ACC112 (cell line): Measurements from ENCODE around the gene EIF4E2.

Experiments used
- H2AFZ ChIP-seq: fragments of 200-600 bp; sonication (generic); one replicate; pipeline ENCODE4 v1.6.0; 2017; ENCODE audit warnings: antibody characterized with exemption, low read length; ENCODE audit not compliant: unreplicated experiment
- H3K27ac ChIP-seq: fragments of 200-600 bp; sonication (generic); 2 replicates; pipeline ENCODE4 v1.5.1; 2014; ENCODE audit warnings: low read depth, mild to moderate bottlenecking, antibody characterized with exemption, low read length, moderate library complexity
- H3K27me3 ChIP-seq: fragments of 200-600 bp; sonication (generic); 2 replicates; pipeline ENCODE4 v1.6.1; 2014; ENCODE audit warnings: mild to moderate bottlenecking, antibody characterized with exemption, low read length, moderate library complexity, mixed read lengths; ENCODE audit not compliant: insufficient read depth
- H3K36me3 ChIP-seq: fragments of 200-600 bp; sonication (generic); 2 replicates; pipeline ENCODE4 v1.6.1; 2016; ENCODE audit warnings: mild to moderate bottlenecking, antibody characterized with exemption, low read length, moderate library complexity, mixed read lengths; ENCODE audit not compliant: insufficient read depth
- H3K4me1 ChIP-seq: fragments of 200-600 bp; sonication (generic); one replicate; pipeline ENCODE4 v1.6.1; 2016; ENCODE audit warnings: low read length, mixed read lengths; ENCODE audit not compliant: insufficient read depth, unreplicated experiment, control insufficient read depth
- H3K4me3 ChIP-seq: fragments of 200-600 bp; sonication (generic); 2 replicates; pipeline ENCODE4 v1.5.1; 2014; ENCODE audit warnings: mild to moderate bottlenecking, low read depth, low read length
- H3K79me2 ChIP-seq: fragments of 200-600 bp; sonication (generic); one replicate; pipeline ENCODE4 v1.6.0; 2016; ENCODE audit warnings: low read length; ENCODE audit not compliant: control insufficient read depth, unreplicated experiment, insufficient read depth

EIF4E2 gene

GRCh38 chr2:232539298-232540231 is 10.9 kb upstream of the EIF4E2 start, which contains the start of gene CHRNG:
Gene CHRNG (plus strand): TSS chr2:232539692. CDS start chr2:232539748, 56 bp downstream.
- Histone ChIP-seq H3K27me3 (peaks cover 7% of the 10 kb centered on the region), H3K27ac (no peak within 1 kb of the TSS), H3K36me3 (no peaks in the 10 kb centered on the region), H3K4me1 (no peaks in the 10 kb centered on the region), H3K79me2 (no peaks in the 10 kb centered on the region), H2AFZ (no peak within 1 kb of the TSS), H3K4me3 (no peak within 1 kb of the TSS)

GRCh38 chr2:232540441-232541041 is 9.9 kb upstream of the EIF4E2 start:
- H3K4me1 ChIP-seq: no peaks in the 10 kb centered on the region
- H2AFZ ChIP-seq: no peak overlapping the region
- no peak overlapping the region for H3K27ac ChIP-seq
- H3K36me3 ChIP-seq: no peaks in the 10 kb centered on the region
- peaks cover 7% of the 10 kb centered on the region for H3K27me3 ChIP-seq
- no peak overlapping the region for H3K4me3 ChIP-seq
- H3K79me2 ChIP-seq: no peaks in the 10 kb centered on the region

GRCh38 chr2:232541195-232541960 is 9.1 kb upstream of the EIF4E2 start:
- Histone ChIP-seq H3K79me2 (no peaks in the 10 kb centered on the region), H3K27ac (no peak overlapping the region)

GRCh38 chr2:232541961-232542714 is 8.4 kb upstream of the EIF4E2 start:
- Histone ChIP-seq H3K27me3 (peaks cover 7% of the 10 kb centered on the region), H3K79me2 (no peaks in the 10 kb centered on the region), H3K36me3 (peaks cover 8% of the 10 kb centered on the region; the same call in 1 of the 2 replicates), H2AFZ (no peak overlapping the region), H3K27ac (no peak overlapping the region), H3K4me3 (no peak overlapping the region), H3K4me1 (no peaks in the 10 kb centered on the region)

More at GRCh38 chr2:232541195-232541960, 9.1 kb upstream of the EIF4E2 start:
- no peaks in the 10 kb centered on the region for H3K4me1 ChIP-seq
- H3K36me3 ChIP-seq: 0 out of 2 replicates have a peak, but pooled peaks cover under 1% of the 10 kb centered on the region
- H3K27me3 ChIP-seq: peaks cover 7% of the 10 kb centered on the region
- H3K4me3 ChIP-seq: no peak overlapping the region
- H2AFZ ChIP-seq: no peak overlapping the region

- no peaks in the 10 kb centered on the region for H3K4me1 ChIP-seq
- H3K4me3 ChIP-seq: no peak overlapping the region
- no peak overlapping the region for H2AFZ ChIP-seq
- no peak overlapping the region for H3K27ac ChIP-seq
- H3K79me2 ChIP-seq: peaks cover 5% of the 10 kb centered on the region
- H3K27me3 ChIP-seq: peaks cover 7% of the 10 kb centered on the region
- H3K36me3 ChIP-seq: peaks cover 13% of the 10 kb centered on the region; the same call in 1 of the 2 replicates
These were observed 7.6 kb upstream of the EIF4E2 start for GRCh38 chr2:232542715-232543467.

- H3K4me1 ChIP-seq: no peaks in the 10 kb centered on the region
- peaks cover 7% of the 10 kb centered on the region for H3K27me3 ChIP-seq
- H2AFZ ChIP-seq: no peak overlapping the region
- H3K4me3 ChIP-seq: no peak overlapping the region
- no peak overlapping the region for H3K27ac ChIP-seq
- peaks cover 8% of the 10 kb centered on the region for H3K79me2 ChIP-seq
- H3K36me3 ChIP-seq: peaks cover 16% of the 10 kb centered on the region; the same call in 1 of the 2 replicates
These were observed 7.0 kb upstream of the EIF4E2 start for GRCh38 chr2:232543491-232543890.

GRCh38 chr2:232543928-232544631 is 6.4 kb upstream of the EIF4E2 start:
- peaks cover 6% of the 10 kb centered on the region for H3K27me3 ChIP-seq
- no peaks in the 10 kb centered on the region for H3K4me1 ChIP-seq
- no peak overlapping the region for H2AFZ ChIP-seq
- peaks cover 10% of the 10 kb centered on the region for H3K79me2 ChIP-seq
- peaks cover 17% of the 10 kb centered on the region; the same call in 1 of the 2 replicates for H3K36me3 ChIP-seq
- no peak overlapping the region for H3K27ac ChIP-seq
- no peak overlapping the region for H3K4me3 ChIP-seq

- Histone ChIP-seq H3K4me3 (no peak overlapping the region), H3K27ac (no peak overlapping the region), H3K36me3 (peaks cover 17% of the 10 kb centered on the region; the same call in 1 of the 2 replicates), H3K27me3 (no peaks in the 10 kb centered on the region), H3K4me1 (no peaks in the 10 kb centered on the region), H3K79me2 (peaks cover 16% of the 10 kb centered on the region), H2AFZ (no peak overlapping the region)
These were observed 5.8 kb upstream of the EIF4E2 start for GRCh38 chr2:232544674-232545073.
